HepG2 (cell line): ENCODE data around the gene RPS6KB2. TPM values are rescaled to one million over a fixed set of nuclear protein-coding genes. Genes with fewer than 3 reads are reported as not detected.

Experiments
- AGO2 ChIP-seq: fragments of 200-400 bp; formaldehyde crosslinking; optimal IDR thresholded peaks from 2 replicates; pipeline ENCODE3; 2017; ENCODE audit warnings: mild to moderate bottlenecking, low read depth, low read length, moderate library complexity
- AHDC1 ChIP-seq: sonication (generic); formaldehyde crosslinking; IDR thresholded peaks from 2 replicates; pipeline ENCODE4 v1.5.1; 2020; ENCODE audit warnings: mild to moderate bottlenecking, missing genetic modification reagents, borderline replicate concordance
- ARNTL ChIP-seq: sonication (generic); formaldehyde crosslinking; IDR thresholded peaks from 2 replicates; pipeline ENCODE4 v1.4.0; 2020; ENCODE audit warnings: mild to moderate bottlenecking, missing genetic modification reagents
- CCDC6 ChIP-seq: sonication (generic); formaldehyde crosslinking; IDR thresholded peaks from 2 replicates; pipeline ENCODE4 v1.8.1; 2022; ENCODE audit warnings: mild to moderate bottlenecking, missing genetic modification reagents, moderate library complexity
- KDM4B ChIP-seq: sonication (generic); formaldehyde crosslinking; IDR thresholded peaks from 2 replicates; pipeline ENCODE4 v1.4.0; 2020; ENCODE audit warnings: missing genetic modification reagents
- KLF13 ChIP-seq: sonication (generic); formaldehyde crosslinking; IDR thresholded peaks from 2 replicates; pipeline ENCODE4 v1.4.0; 2020; ENCODE audit warnings: mild to moderate bottlenecking, missing genetic modification reagents
- KLF15 ChIP-seq: sonication (generic); formaldehyde crosslinking; IDR thresholded peaks from 2 replicates; pipeline ENCODE4 v1.8.1; 2023; ENCODE audit warnings: borderline replicate concordance, mild to moderate bottlenecking, inconsistent platforms, missing genetic modification reagents, mixed read lengths
- MNT ChIP-seq: fragments of 450-650 bp; IDR thresholded peaks from 2 replicates; pipeline ENCODE4 v1.6.1; 2016
- SCMH1 ChIP-seq: sonication (generic); formaldehyde crosslinking; IDR thresholded peaks from 2 replicates; pipeline ENCODE4 v1.9.0; 2021; ENCODE audit warnings: missing genetic modification reagents, mild to moderate bottlenecking, borderline replicate concordance
- ZNF138 ChIP-seq: sonication (generic); formaldehyde crosslinking; IDR thresholded peaks from 2 replicates; pipeline ENCODE4 v1.5.0; 2020; ENCODE audit warnings: mild to moderate bottlenecking, low read depth, missing genetic modification reagents
- ZNF3 ChIP-seq: IDR thresholded peaks from 2 replicates; pipeline ENCODE4 v1.7.0; 2017; ENCODE audit warnings: inconsistent platforms
- ZNF329 ChIP-seq: sonication (generic); formaldehyde crosslinking; IDR thresholded peaks from 2 replicates; pipeline ENCODE4 v1.9.0; 2021; ENCODE audit warnings: low read depth, mild to moderate bottlenecking, missing genetic modification reagents
- ZNF34 ChIP-seq: sonication (generic); formaldehyde crosslinking; IDR thresholded peaks from 2 replicates; pipeline ENCODE4 v1.4.0; 2020; ENCODE audit warnings: mild to moderate bottlenecking, missing genetic modification reagents, borderline replicate concordance
- ZNF501 ChIP-seq: sonication (generic); formaldehyde crosslinking; IDR thresholded peaks from 2 replicates; pipeline ENCODE4 v1.5.1; 2020; ENCODE audit warnings: mild to moderate bottlenecking, moderate library complexity, missing genetic modification reagents
- ZNF572 ChIP-seq: sonication (generic); formaldehyde crosslinking; IDR thresholded peaks from 2 replicates; pipeline ENCODE4 v1.5.1; 2020; ENCODE audit warnings: mild to moderate bottlenecking, missing genetic modification reagents
- ZXDC ChIP-seq: sonication (generic); formaldehyde crosslinking; IDR thresholded peaks from 2 replicates; pipeline ENCODE4 v1.5.0; 2020; ENCODE audit warnings: mild to moderate bottlenecking, missing genetic modification reagents
- polyA plus RNA-seq, 8 experiments: library from polyadenylated mRNA; depleted of rRNA in 3 of 8; stranded (reverse) in 7 of 8; unstranded in 1 of 8; fragments of >200 nt; fragmentation: Illumina TruSeq in 4 of 8; extraction: Trizol in 4 of 8; gene quantifications; 2 replicates each; pipeline versions ENCODE4 v1.2.1 to v1.2.3, GENCODE V29; 2011 to 2016; ENCODE audit warnings: low read depth in 4 of 8, missing spikeins in 1 of 8, mixed read lengths in 1 of 8; ENCODE audit not compliant: insufficient read depth in 1 of 8
- total RNA-seq, 5 experiments: library from RNA; depleted of rRNA; stranded (reverse); fragments of >200 nt; fragmentation: Illumina TruSeq; extraction: Trizol; gene quantifications; 2 replicates each; pipeline ENCODE4 v1.2.3, GENCODE V29; 2016; ENCODE audit warnings: low read depth in 1 of 5

The RPS6KB2 gene
- total and polyA plus RNA-seq, 2 of the 13 experiments (the other 11 are each of a cell fraction or from before 2014, with no cell fraction given), result 52.9 to 54.8 TPM

- TF ChIP-seq MNT, result peak; percentile 10; the same call in 1 of the 2 replicates
- peak; percentile 99 for TF ChIP-seq KLF15
- peak; percentile 96 for TF ChIP-seq ZNF572 (CRISPR knock-in tag)
- TF ChIP-seq ZNF34 (CRISPR knock-in tag), result peak; percentile 46; the same call in 1 of the 2 replicates
- TF ChIP-seq KDM4B (CRISPR knock-in tag), result peak; percentile 70; the same call in 1 of the 2 replicates
- TF ChIP-seq SCMH1 (CRISPR knock-in tag), result no peak
- TF ChIP-seq ZNF501, result peak; percentile 97
- peak; percentile 94 for TF ChIP-seq CCDC6
- TF ChIP-seq ZNF138 (CRISPR knock-in tag), result no peak; the same call in none of the 2 replicates
- TF ChIP-seq ARNTL (CRISPR knock-in tag), result peak; percentile 88
- peak; percentile 73; the same call in 1 of the 2 replicates for TF ChIP-seq ZNF329 (CRISPR knock-in tag)
- TF ChIP-seq ZNF3, result 0 out of 2 replicates have a peak, but pooled peaks have one; percentile 35
- TF ChIP-seq ZXDC (CRISPR knock-in tag), result no peak
- peak; percentile 52; the same call in 1 of the 2 replicates for TF ChIP-seq AHDC1 (CRISPR knock-in tag)
- no peak for TF ChIP-seq AGO2
- peak; percentile 97 for TF ChIP-seq KLF13 (CRISPR knock-in tag)
These were observed 54.8 kb downstream of the RPS6KB2 start, which contains the start of gene AIP (continued) for GRCh38 chr11:67482827-67483798.
